SIG-M5 treated with dmso at 0.1 percent for 504 hours (cell line): ENCODE results near the gene TNK2.

Source experiments
- DNase-seq: peaks from one replicate; lab custom pipeline; 2025; ENCODE audit not compliant: unreplicated experiment; lab: John Stamatoyannopoulos, UW

TNK2 gene

DNA sequence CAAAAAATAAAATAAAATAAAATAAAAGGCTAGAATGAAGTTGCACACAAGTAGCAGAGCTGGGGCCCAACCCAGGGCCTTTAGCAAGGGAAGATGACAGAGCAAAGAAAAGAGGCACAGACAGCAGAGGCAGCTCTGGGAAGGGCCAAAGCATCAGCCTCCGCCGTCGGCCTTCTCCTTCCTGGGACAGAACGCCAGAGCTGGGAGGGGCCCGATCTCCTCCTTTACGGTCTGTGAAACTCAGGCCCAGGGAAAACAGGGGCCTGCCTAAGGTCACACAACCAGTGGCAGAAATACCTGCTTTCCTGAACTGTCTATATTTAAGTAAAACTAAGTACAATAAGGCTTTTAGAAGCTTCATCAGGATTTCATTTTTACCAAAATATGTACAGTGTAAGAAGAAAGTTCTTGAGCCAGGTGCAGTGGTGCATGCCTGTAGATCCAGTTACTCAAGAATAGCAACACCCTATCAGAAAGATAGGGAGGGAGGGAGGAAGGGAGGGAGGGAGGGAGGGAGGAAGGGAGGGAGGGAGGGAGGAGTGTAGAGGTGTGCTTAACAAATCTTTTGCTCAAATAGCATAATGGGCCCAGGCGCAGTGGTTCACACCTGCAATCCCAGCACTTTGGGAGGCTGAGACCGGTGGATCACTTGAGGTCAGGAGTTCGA is 53.6 kb downstream of the TNK2 start:
- DNase-seq, result no peak

- no peak for DNase-seq
These were observed 54.4 kb downstream of the TNK2 start for GRCh38 chr3:195853996-195854395.

- no peak for DNase-seq
These were observed 55.3 kb downstream of the TNK2 start for GRCh38 chr3:195853036-195853435.

- DNase-seq, result peak; percentile 97
These were observed 57.4 kb downstream of the TNK2 start for GRCh38 chr3:195850857-195851543.

- no peak for DNase-seq
These were observed 58.9 kb downstream of the TNK2 start for GRCh38 chr3:195849322-195850074.

DNA sequence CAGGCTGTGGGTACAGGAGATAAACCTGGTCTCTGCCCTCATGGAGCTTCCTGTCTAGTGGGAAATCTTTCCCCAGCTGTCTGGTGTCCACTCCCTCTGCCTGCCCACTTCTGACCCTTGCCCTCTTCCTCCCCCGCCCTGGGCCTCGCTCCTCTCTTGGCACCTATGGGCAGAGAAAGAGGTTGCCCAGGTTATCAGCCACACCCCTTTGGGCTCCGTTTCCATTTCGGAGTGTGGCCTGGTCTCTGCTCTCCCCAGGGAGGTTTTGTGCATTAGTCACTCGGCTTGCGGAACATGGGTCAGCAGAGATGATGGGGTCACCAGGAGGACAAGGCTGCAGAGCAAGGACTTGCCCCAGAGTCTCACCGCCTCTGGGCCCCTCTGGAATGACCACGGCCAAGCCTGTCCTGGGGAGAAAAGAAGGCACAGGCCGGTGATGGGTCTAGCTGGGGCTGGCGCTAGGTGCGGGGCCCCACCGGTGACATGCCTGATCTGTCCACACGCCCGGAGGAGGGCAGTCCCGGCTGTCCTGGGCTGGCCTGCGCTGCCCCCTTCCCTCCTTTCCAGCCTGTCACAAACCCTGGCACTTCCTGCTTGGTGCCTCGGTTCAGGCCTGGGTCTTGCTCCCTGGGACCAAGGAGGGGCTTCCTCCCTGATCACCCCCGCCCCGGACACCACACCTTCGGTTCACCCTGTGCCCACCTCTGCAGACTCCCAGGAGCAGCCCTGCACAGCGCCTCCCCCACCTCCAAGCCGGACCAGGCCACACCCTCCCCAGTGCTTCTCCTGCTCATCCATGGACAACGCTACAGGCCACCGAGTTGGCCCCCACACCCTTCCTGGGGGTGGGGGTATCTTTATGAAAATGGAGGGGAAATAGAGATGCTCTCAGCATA is 61.0 kb downstream of the TNK2 start:
- no peak for DNase-seq

DNA sequence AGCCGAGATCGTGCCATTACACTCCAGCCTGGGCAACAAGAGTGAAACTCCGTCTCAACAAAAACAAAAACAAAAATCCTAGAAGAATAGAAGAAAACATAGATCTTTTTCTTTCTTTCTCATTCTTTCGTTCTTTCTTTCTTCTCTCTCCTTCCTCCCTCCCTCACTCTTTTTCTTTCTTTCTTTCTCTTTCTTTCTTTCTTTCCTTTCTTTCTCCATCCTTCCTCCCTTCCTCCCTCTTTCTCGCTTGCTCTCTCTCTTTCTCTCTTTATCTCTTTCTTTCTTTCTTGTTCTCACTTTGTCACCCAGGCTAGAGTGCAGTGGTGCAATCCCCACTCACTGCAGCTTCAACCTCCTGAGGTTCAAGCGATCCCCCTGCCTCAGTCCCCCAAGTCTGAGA is 62.9 kb downstream of the TNK2 start:
- no peak for DNase-seq

DNA sequence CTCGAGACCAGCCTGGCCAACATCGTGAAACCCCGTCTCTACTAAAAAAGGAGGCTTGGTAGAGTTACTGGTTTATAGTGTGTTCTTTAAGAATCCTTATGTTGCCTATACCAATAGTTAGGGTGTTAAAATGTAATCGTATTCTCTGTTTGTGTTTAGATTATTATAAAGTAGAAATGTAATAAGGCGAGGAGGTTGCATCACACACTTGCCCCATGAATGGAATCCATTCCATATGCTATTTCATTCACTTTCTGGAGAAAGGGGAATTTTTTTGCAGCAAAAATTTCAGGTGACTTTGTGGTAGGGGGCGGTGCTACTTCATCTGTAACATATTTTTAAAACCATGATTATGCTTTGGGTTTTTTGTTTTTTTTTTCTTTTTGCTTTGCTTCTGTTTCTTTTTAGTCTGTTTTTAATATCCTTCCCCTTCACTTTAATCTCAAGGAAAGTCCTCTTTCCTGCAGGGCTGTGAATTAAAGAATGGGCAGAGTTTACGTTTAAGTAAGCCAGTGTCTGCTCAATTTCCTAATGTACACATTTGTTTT is 63.6 kb downstream of the TNK2 start:
- no peak for DNase-seq

- DNase-seq, result no peak
These were observed 68.9 kb downstream of the TNK2 start for GRCh38 chr3:195839260-195840010.

- no peak for DNase-seq
These were observed 69.6 kb downstream of the TNK2 start for GRCh38 chr3:195838714-195839113.

DNA sequence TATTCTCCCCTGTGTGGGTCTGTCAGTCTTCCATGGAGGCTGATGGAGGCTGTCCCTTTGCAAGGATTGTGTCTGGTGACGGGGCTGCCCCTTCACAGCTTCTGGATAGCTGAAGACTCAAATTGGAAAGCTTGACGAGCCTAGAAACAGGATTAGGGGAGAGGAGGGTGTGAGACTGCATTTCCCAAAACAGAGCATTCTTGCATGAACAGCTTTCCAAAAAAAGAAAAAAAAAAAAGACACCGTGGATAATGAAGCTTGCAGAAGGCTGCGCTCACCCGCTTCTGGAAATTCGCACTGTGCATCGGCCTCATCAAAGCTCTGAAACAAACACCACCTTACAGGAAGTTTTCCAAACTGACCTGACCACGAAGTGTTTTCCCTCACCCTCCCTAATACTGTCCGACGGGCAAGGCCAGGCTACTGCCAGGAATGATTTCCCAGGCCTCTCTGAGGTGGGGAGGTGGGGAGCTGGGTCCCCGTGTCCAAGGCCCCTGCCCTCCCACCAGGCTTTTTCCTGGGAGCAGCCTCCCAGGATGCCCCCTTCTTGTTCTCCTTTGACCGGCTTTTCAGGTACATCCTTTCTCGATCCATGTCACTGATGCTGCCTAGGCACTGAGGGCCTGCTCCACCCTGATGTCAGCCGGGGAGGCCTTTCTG is 71.7 kb downstream of the TNK2 start:
- DNase-seq, result no peak

- DNase-seq, result no peak
These were observed 72.6 kb downstream of the TNK2 start for GRCh38 chr3:195835791-195836190.

- DNase-seq, result no peak
These were observed 73.4 kb downstream of the TNK2 start for GRCh38 chr3:195834675-195835583.

DNA sequence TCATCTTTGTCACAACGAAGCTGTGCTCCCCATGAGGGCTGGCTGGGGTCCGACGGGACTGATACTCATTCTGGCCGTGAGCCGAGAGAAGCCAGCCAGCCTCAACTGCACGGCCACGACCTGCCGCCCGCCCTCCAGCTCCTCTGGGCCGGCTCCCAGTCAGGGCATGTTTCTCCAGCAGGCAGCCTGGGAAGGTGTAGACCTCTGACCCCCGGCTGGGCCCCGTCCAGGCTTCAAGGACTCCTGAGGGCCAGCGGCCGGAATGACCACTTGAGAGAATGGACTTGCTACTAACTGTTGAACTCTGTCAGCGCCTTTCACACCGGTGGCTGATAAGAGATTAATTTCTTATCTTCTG is 78.5 kb downstream of the TNK2 start:
- DNase-seq, result no peak

- no peak for DNase-seq
These were observed 79.6 kb downstream of the TNK2 start for GRCh38 chr3:195828762-195829161.

DNA sequence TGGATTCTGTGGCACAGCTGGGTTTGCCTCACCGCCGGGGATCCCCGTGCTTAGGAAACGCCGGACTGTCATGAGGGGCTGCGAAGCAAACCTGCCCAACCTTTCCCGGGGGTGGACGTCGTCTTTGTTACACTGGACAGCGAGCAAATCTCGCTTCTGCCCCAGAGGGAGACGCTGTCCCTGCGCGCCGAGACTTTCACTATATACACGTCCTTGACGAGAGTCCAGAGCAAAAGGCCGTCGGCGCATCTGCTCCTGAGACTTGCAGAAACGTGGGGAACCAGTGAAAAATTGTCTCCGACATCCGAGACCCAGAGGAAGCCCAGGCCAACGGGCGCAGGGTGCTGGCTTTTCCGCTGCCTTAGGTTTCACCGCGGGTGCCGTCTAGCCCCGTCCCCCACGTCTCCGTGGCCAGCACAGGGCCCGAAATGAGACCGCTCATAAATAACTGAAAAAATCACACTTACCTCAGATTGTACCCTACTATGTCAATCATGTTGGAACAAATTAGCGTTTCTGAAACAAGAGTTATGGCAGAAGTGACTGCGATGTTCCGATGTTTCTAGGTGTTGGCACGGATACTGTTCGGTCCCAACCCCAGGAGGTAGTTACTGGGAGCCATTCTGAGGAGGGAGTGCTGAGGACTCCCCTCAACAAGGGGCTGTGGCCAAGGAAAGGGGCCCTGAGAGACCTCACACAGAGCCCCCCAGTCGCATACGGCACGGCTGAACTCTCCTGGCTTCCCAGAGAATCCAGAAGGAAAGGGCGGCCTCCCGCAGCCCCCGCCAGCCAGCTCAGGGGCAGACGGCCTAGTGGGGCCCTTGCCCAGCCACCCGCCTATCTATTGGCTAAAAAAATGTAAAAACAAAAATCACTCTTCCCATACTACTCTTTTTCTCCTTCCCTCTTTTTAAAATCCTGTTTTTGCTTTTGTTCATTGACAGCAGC is 82.2 kb downstream of the TNK2 start:
- DNase-seq, result no peak

DNA sequence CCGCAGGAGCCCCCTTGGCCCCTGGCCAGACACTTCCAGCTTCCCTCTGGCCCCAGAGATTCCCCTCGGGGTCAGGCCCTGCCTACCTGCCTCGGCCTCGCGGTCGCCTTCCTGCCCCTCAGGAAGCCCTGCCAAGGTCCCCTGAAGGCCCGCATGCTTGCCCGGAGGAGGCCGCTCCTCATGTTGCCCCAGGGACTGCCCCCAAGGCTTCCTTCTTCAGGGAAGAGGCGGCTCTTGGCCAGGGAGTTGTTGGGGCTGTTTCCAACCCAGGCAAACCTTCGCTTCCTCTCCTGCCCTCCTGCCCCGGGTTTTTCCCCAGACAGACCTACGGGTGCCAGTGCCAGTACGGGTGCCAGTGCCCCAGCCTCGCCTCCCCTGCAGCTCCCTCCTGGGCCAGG is 83.2 kb downstream of the TNK2 start:
- DNase-seq, result no peak
